GM23338 (cell line): ENCODE data around the gene AOPEP. TPM values are rescaled to one million over a fixed set of nuclear protein-coding genes. Genes with fewer than 3 reads are reported as not detected.

Source experiments
- ATAC-seq: fragments of 200-7000 bp; cut with Tn5 transposase; 3 replicates; pipeline ENCODE4 v1.9.1; 2020
- DNase-seq: peaks from one replicate; pipeline ENCODE4 v3.0.0-alpha.2; 2015; ENCODE audit warnings: low spot score
- H2AFZ ChIP-seq: fragments of 200-600 bp; sonication (generic); 2 replicates; pipeline ENCODE4 v1.8.0; 2016; ENCODE audit warnings: antibody characterized with exemption, mild to moderate bottlenecking, moderate library complexity
- H3F3A ChIP-seq: fragments of 200-600 bp; sonication (generic); replicated peaks from 2 replicates; pipeline ENCODE4 v1.8.0; 2017; ENCODE audit warnings: antibody characterized with exemption, mixed run types, low read depth
- H3K27ac ChIP-seq: fragments of 200-600 bp; sonication (generic); 2 replicates; pipeline ENCODE4 v1.6.1; 2016; ENCODE audit warnings: low read depth
- H3K27me3 ChIP-seq: fragments of 200-600 bp; sonication (generic); 2 replicates; pipeline ENCODE4 v1.8.0; 2016; ENCODE audit warnings: mild to moderate bottlenecking, mixed run types, moderate library complexity; ENCODE audit not compliant: insufficient read depth
- H3K36me3 ChIP-seq: fragments of 200-600 bp; sonication (generic); 2 replicates; pipeline ENCODE4 v1.8.0; 2016; ENCODE audit warnings: mild to moderate bottlenecking; ENCODE audit not compliant: insufficient read depth
- H3K4me1 ChIP-seq: fragments of 200-600 bp; sonication (generic); 2 replicates; pipeline ENCODE4 v1.8.0; 2016; ENCODE audit warnings: mild to moderate bottlenecking, moderate library complexity; ENCODE audit not compliant: insufficient read depth
- H3K4me2 ChIP-seq: fragments of 200-600 bp; sonication (generic); 2 replicates; pipeline ENCODE4 v1.7.1; 2017; ENCODE audit warnings: mixed run types
- H3K4me3 ChIP-seq: fragments of 200-600 bp; sonication (generic); 2 replicates; pipeline ENCODE4 v1.6.1; 2016; ENCODE audit warnings: mixed run types
- H3K79me2 ChIP-seq: fragments of 200-600 bp; sonication (generic); replicated peaks from 2 replicates; pipeline ENCODE4 v1.8.0; 2017; ENCODE audit warnings: mild to moderate bottlenecking; ENCODE audit not compliant: insufficient read depth
- H3K9me2 ChIP-seq: fragments of 200-600 bp; sonication (generic); 2 replicates; pipeline ENCODE4 v1.8.0; 2017; ENCODE audit not compliant: insufficient read depth
- H4K20me1 ChIP-seq: fragments of 200-600 bp; sonication (generic); replicated peaks from 2 replicates; pipeline ENCODE4 v1.8.0; 2017; ENCODE audit warnings: mild to moderate bottlenecking; ENCODE audit not compliant: insufficient read depth
- H3K27ac Mint-ChIP-seq: 2 replicates; pipeline ENCODE4 v1.8.0; 2020; ENCODE audit warnings: inconsistent platforms, mild to moderate bottlenecking, moderate library complexity, mixed read lengths
- H3K27me3 Mint-ChIP-seq: 3 replicates; pipeline ENCODE4 v1.8.0; 2022; ENCODE audit warnings: low read depth, mild to moderate bottlenecking, moderate library complexity, mixed read lengths, inconsistent platforms; ENCODE audit not compliant: insufficient read depth, poor library complexity
- H3K36me3 Mint-ChIP-seq: 3 replicates; pipeline ENCODE4 v1.8.0; 2021; ENCODE audit warnings: low read depth, mild to moderate bottlenecking, inconsistent platforms, moderate library complexity, mixed read lengths
- H3K4me1 Mint-ChIP-seq: 3 replicates; pipeline ENCODE4 v1.8.0; 2020; ENCODE audit warnings: mild to moderate bottlenecking, inconsistent platforms, mixed read lengths
- H3K4me3 Mint-ChIP-seq: 3 replicates; pipeline ENCODE4 v1.8.0; 2021; ENCODE audit warnings: moderate library complexity, mild to moderate bottlenecking, inconsistent platforms, mixed read lengths
- H3K9me3 Mint-ChIP-seq: 3 replicates; pipeline ENCODE4 v1.8.0; 2020; ENCODE audit warnings: moderate library complexity, mild to moderate bottlenecking, inconsistent platforms, mixed read lengths
- CREB1 ChIP-seq: fragments of 250-450 bp; sonication (Bioruptor Pico); IDR thresholded peaks from 2 replicates; pipeline ENCODE4 v1.5.0; 2020; ENCODE audit warnings: low read depth, mild to moderate bottlenecking, moderate library complexity
- CTCF ChIP-seq, 2 experiments: fragments of 200-600 bp in 1 of 2; sonication (generic) in 1 of 2; conservative IDR thresholded peaks; 2 replicates each; pipeline versions ENCODE4 v1.5.1 to v1.6.1; 2016 to 2017; ENCODE audit warnings: antibody characterized with exemption in 2 of 2, low read depth in 2 of 2, mild to moderate bottlenecking in 2 of 2, moderate library complexity in 1 of 2
- ETS1 ChIP-seq: IDR thresholded peaks from 2 replicates; pipeline ENCODE4 v1.6.1; 2016; ENCODE audit warnings: antibody characterized with exemption
- EZH2 ChIP-seq: fragments of 200-600 bp; sonication (generic); IDR thresholded peaks from one replicate; pipeline ENCODE4 v1.8.0; 2017; ENCODE audit warnings: antibody characterized with exemption, mild to moderate bottlenecking, low read depth; ENCODE audit not compliant: unreplicated experiment
- EZH2phosphoT487 ChIP-seq: fragments of 200-600 bp; sonication (generic); IDR thresholded peaks from one replicate; pipeline ENCODE4 v1.8.1; 2018; ENCODE audit warnings: antibody characterized with exemption; ENCODE audit not compliant: unreplicated experiment
- JUNB ChIP-seq: IDR thresholded peaks from one replicate; pipeline ENCODE4 v1.6.1; 2016; ENCODE audit warnings: antibody characterized with exemption; ENCODE audit not compliant: unreplicated experiment
- NANOG ChIP-seq: IDR thresholded peaks from 2 replicates; pipeline ENCODE4 v1.6.1; 2016; ENCODE audit warnings: antibody characterized with exemption, borderline replicate concordance
- POLR2AphosphoS5 ChIP-seq: IDR thresholded peaks from 2 replicates; pipeline ENCODE4 v1.6.1; 2016; ENCODE audit warnings: antibody characterized with exemption, low read depth
- REST ChIP-seq: IDR thresholded peaks from one replicate; pipeline ENCODE4 v1.6.1; 2018; ENCODE audit warnings: antibody characterized with exemption; ENCODE audit not compliant: unreplicated experiment
- STAT1 ChIP-seq: IDR thresholded peaks from one replicate; pipeline ENCODE4 v1.6.1; 2016; ENCODE audit warnings: antibody characterized with exemption; ENCODE audit not compliant: unreplicated experiment
- ZNF114 ChIP-seq: fragments of 250-450 bp; sonication (Bioruptor Pico); IDR thresholded peaks from 2 replicates; pipeline ENCODE4 v1.5.0; 2020; ENCODE audit warnings: mild to moderate bottlenecking, moderate library complexity
- ZNF331 ChIP-seq: fragments of 250-450 bp; sonication (Bioruptor Pico); IDR thresholded peaks from 2 replicates; pipeline ENCODE4 v1.5.0; 2020; ENCODE audit warnings: low read depth, mild to moderate bottlenecking, moderate library complexity
- ZNF462 ChIP-seq: fragments of 250-450 bp; sonication (Bioruptor Pico); IDR thresholded peaks from 2 replicates; pipeline ENCODE4 v1.5.0; 2020; ENCODE audit warnings: mild to moderate bottlenecking, moderate library complexity
- polyA plus RNA-seq: library from polyadenylated mRNA; unstranded; fragments of >200 nt; fragmentation: Nextera tagmentation; extraction: Ambion mirVana; gene quantifications from 2 replicates; pipeline ENCODE4 v1.2.1, GENCODE V29; 2016
- total RNA-seq: library from RNA; depleted of rRNA; stranded (reverse); fragments of >200 nt; shearing (Covaris generic); gene quantifications from 2 replicates; pipeline ENCODE4 v1.2.3, GENCODE V29; 2014

Gene AOPEP
- total and polyA plus RNA-seq, 2 experiments from 2014 or later: 7.0 to 16.5 TPM

- no peaks in the 10 kb centered on the region; the same call in 2 of the 3 replicates for H3K9me3 Mint-ChIP-seq
- Histone ChIP-seq H3K4me1 (no peaks in the 10 kb centered on the region), H3K27me3 (no peaks in the 10 kb centered on the region), H3F3A (no peaks in the 10 kb centered on the region), H3K4me3 (no peak overlapping the region), H3K27ac (no peak overlapping the region), H3K36me3 (no peaks in the 10 kb centered on the region), H3K4me2 (no peak overlapping the region), H3K79me2 (no peaks in the 10 kb centered on the region), H4K20me1 (no peaks in the 10 kb centered on the region), H3K9me2 (no peaks in the 10 kb centered on the region), H2AFZ (no peak overlapping the region)
- H3K27ac Mint-ChIP-seq: no peak overlapping the region
- no peaks in the 10 kb centered on the region for H3K36me3 Mint-ChIP-seq
- H3K27me3 Mint-ChIP-seq: no peaks in the 10 kb centered on the region
- TF ChIP-seq ZNF462 (CRISPR knock-in tag) (no peak), REST (no peak), CTCF (conservative IDR thresholded peaks at IDR 0.05; ENCODE audit: low read depth in 2 of 2) (no peak), ETS1 (no peak), ZNF114 (CRISPR knock-in tag) (no peak), EZH2phosphoT487 (no peak), NANOG (no peak), JUNB (no peak), POLR2AphosphoS5 (no peak), EZH2 (no peak), CREB1 (no peak), STAT1 (no peak), ZNF331 (CRISPR knock-in tag) (no peak)
- H3K4me3 Mint-ChIP-seq: no peak overlapping the region
- no peak for ATAC-seq
- DNase-seq: no peak
- peaks cover 7% of the 10 kb centered on the region; the same call in 2 of the 3 replicates for H3K4me1 Mint-ChIP-seq
These were observed 85.8 kb downstream of the AOPEP start for GRCh38 chr9:94812343-94812742.
